ENCODE data around the gene ELK4.

Gene ELK4

GRCh38 chr1:205631768-205632668, at the start of gene ELK4:
Gene ELK4, minus strand, starts transcription at chr1:205632011. Its CDS starts 8,129 bp downstream, at chr1:205623882.
- peak; percentile 99 for DNase-seq

- DNase-seq, result no peak
These were observed 49.6 kb upstream of the ELK4 start for GRCh38 chr1:205681364-205681763.

- no peak for DNase-seq
These were observed 48.5 kb upstream of the ELK4 start, which contains the start of gene SLC45A3 for GRCh38 chr1:205680073-205680851. Gene SLC45A3, minus strand, starts transcription at chr1:205680509. Its CDS starts 15,853 bp downstream, at chr1:205664656.

GRCh38 chr1:205678286-205679111, 46.7 kb upstream of the ELK4 start:
- no peak for DNase-seq

- DNase-seq, result no peak
These were observed 45.4 kb upstream of the ELK4 start for GRCh38 chr1:205677167-205677566.

GRCh38 chr1:205676597-205676996, 44.8 kb upstream of the ELK4 start:
- DNase-seq, result no peak

- DNase-seq, result no peak
These were observed 44.2 kb upstream of the ELK4 start for GRCh38 chr1:205676002-205676401.

- no peak for DNase-seq
These were observed 43.4 kb upstream of the ELK4 start for GRCh38 chr1:205675247-205675646.

- DNase-seq, result no peak
These were observed 41.2 kb upstream of the ELK4 start for GRCh38 chr1:205672970-205673369.

- DNase-seq, result no peak
These were observed 40.6 kb upstream of the ELK4 start for GRCh38 chr1:205672395-205672889.

- DNase-seq, result no peak
These were observed 39.0 kb upstream of the ELK4 start for GRCh38 chr1:205670611-205671430.

- no peak for DNase-seq
These were observed 38.3 kb upstream of the ELK4 start for GRCh38 chr1:205670150-205670446.

- DNase-seq, result no peak
These were observed 37.7 kb upstream of the ELK4 start for GRCh38 chr1:205669341-205670149.

- no peak for DNase-seq
These were observed 37.1 kb upstream of the ELK4 start for GRCh38 chr1:205668951-205669340.

- no peak for DNase-seq
These were observed 36.3 kb upstream of the ELK4 start for GRCh38 chr1:205667909-205668643.

GRCh38 chr1:205666372-205667166, 34.8 kb upstream of the ELK4 start:
- no peak for DNase-seq

- no peak for DNase-seq
These were observed 33.6 kb upstream of the ELK4 start for GRCh38 chr1:205665201-205666045.

GRCh38 chr1:205664399-205665017, 32.7 kb upstream of the ELK4 start:
- no peak for DNase-seq

Measured in left hindlimb (tissue), 1 donor.